HT1080 (cell line): ENCODE measurements around the gene CACNA2D3. TPM values are rescaled to one million over a fixed set of nuclear protein-coding genes. Genes with fewer than 3 reads are reported as not detected.

Experiments
- DNase-seq: peaks from one replicate; pipeline ENCODE4 v3.0.0-alpha.2; 2015; ENCODE audit warnings: low read depth
- total RNA-seq: library from RNA; depleted of rRNA; stranded (reverse); fragments of >200 nt; shearing (Covaris generic); gene quantifications from 2 replicates; pipeline ENCODE4 v1.2.3, GENCODE V29; 2014

Gene CACNA2D3
- total RNA-seq, 1 experiment from 2014 or later, result 0.14 TPM

GRCh38 chr3:54784021-54784420 lies 661.7 kb downstream of the CACNA2D3 start:
- DNase-seq, result no peak

- no peak for DNase-seq
Observed at GRCh38 chr3:54785976-54786375, 663.6 kb downstream of the CACNA2D3 start.

- no peak for DNase-seq
Observed at GRCh38 chr3:54790051-54790450, 667.7 kb downstream of the CACNA2D3 start.

- no peak for DNase-seq
Observed at GRCh38 chr3:54791501-54792156, 669.3 kb downstream of the CACNA2D3 start.

GRCh38 chr3:54792584-54792983 lies 670.2 kb downstream of the CACNA2D3 start:
- no peak for DNase-seq

- DNase-seq, result no peak
Observed at GRCh38 chr3:54793171-54793570, 670.8 kb downstream of the CACNA2D3 start.

- DNase-seq, result no peak
Observed at GRCh38 chr3:54797111-54797510, 674.8 kb downstream of the CACNA2D3 start.

- no peak for DNase-seq
Observed at GRCh38 chr3:54800478-54800877, 678.1 kb downstream of the CACNA2D3 start.

GRCh38 chr3:54801977-54802376 lies 679.6 kb downstream of the CACNA2D3 start:
- DNase-seq, result no peak

GRCh38 chr3:54810401-54810800 lies 688.0 kb downstream of the CACNA2D3 start:
- DNase-seq, result no peak

GRCh38 chr3:54814224-54814623 lies 691.9 kb downstream of the CACNA2D3 start:
- DNase-seq, result no peak

GRCh38 chr3:54817628-54818027 lies 695.3 kb downstream of the CACNA2D3 start:
- DNase-seq, result no peak

- DNase-seq, result no peak
Observed at GRCh38 chr3:54818486-54818885, 696.1 kb downstream of the CACNA2D3 start.

- no peak for DNase-seq
Observed at GRCh38 chr3:54818942-54819341, 696.6 kb downstream of the CACNA2D3 start.

- DNase-seq, result no peak
Observed at GRCh38 chr3:54819946-54820345, 697.6 kb downstream of the CACNA2D3 start.

- peak; percentile 12 for DNase-seq
Observed at GRCh38 chr3:54822206-54822605, 699.9 kb downstream of the CACNA2D3 start.

- no peak for DNase-seq
Observed at GRCh38 chr3:54826251-54826691, 703.9 kb downstream of the CACNA2D3 start.

GRCh38 chr3:54827056-54827687 lies 704.8 kb downstream of the CACNA2D3 start:
- no peak for DNase-seq

GRCh38 chr3:54827776-54828175 lies 705.4 kb downstream of the CACNA2D3 start:
- no peak for DNase-seq

- peak; percentile 34 for DNase-seq
Observed at GRCh38 chr3:54830658-54831057, 708.3 kb downstream of the CACNA2D3 start.

GRCh38 chr3:54831112-54831511 lies 708.8 kb downstream of the CACNA2D3 start:
- DNase-seq, result no peak

GRCh38 chr3:54832876-54833275 lies 710.5 kb downstream of the CACNA2D3 start:
- no peak for DNase-seq

- DNase-seq, result no peak
Observed at GRCh38 chr3:54835701-54836100, 713.3 kb downstream of the CACNA2D3 start.
